K562 (cell line): Measurements from ENCODE around the gene LHX5. TPM values are rescaled to one million over a fixed set of nuclear protein-coding genes. Genes with fewer than 3 reads are reported as not detected.
A peak's percentile ranks its signal among the peaks of the same experiment; 100 is the strongest.

Experiments
- BRD4 ChIP-seq: fragments of 200-600 bp; sonication (generic); IDR thresholded peaks from 2 replicates; pipeline ENCODE4 v1.6.1; 2017; ENCODE audit warnings: inconsistent platforms
- CBX2 ChIP-seq: fragments of 200-600 bp; sonication (generic); IDR thresholded peaks from one replicate; pipeline ENCODE4 v1.6.1; 2012; ENCODE audit warnings: mild to moderate bottlenecking, low read length, inconsistent platforms; ENCODE audit not compliant: insufficient read depth, poor library complexity, severe bottlenecking
- DNMT1 ChIP-seq: fragments of 450-650 bp; IDR thresholded peaks from 2 replicates; pipeline ENCODE4 v1.6.1; 2016; ENCODE audit warnings: antibody characterized with exemption, mild to moderate bottlenecking
- DPF2 ChIP-seq: fragments of 450-650 bp; IDR thresholded peaks from 2 replicates; pipeline ENCODE4 v1.6.1; 2016
- GABPA ChIP-seq: fragments of 200-800 bp; sonication (Bioruptor generic); conservative IDR thresholded peaks from 2 replicates; pipeline ENCODE4 v1.6.1; 2016; ENCODE audit warnings: low read depth, missing genetic modification characterization, missing compliant biosample characterization
- HCFC1 ChIP-seq: IDR thresholded peaks from 2 replicates; pipeline ENCODE4 v1.6.1; 2012; ENCODE audit warnings: low read depth, low read length, improper control_type of control experiment
- HMBOX1 ChIP-seq: sonication (generic); IDR thresholded peaks from 2 replicates; pipeline ENCODE4 v1.6.1; 2016
- KDM5B ChIP-seq: fragments of 200-600 bp; sonication (generic); IDR thresholded peaks from 2 replicates; pipeline ENCODE4 v1.6.1; 2012; ENCODE audit warnings: low read depth, mild to moderate bottlenecking, moderate library complexity, low read length, control low read depth, inconsistent platforms; ENCODE audit not compliant: insufficient replicate concordance
- LCOR ChIP-seq: sonication (generic); formaldehyde crosslinking; IDR thresholded peaks from 2 replicates; pipeline ENCODE4 v1.8.0; 2022; ENCODE audit warnings: mild to moderate bottlenecking, missing genetic modification reagents
- PHF20 ChIP-seq: fragments of 450-650 bp; IDR thresholded peaks from 2 replicates; pipeline ENCODE4 v1.6.1; 2018; ENCODE audit not compliant: partially characterized antibody
- POLR2A ChIP-seq: fragments of 450-650 bp; conservative IDR thresholded peaks from 2 replicates; pipeline ENCODE4 v1.6.1; 2016
- POLR2H ChIP-seq: IDR thresholded peaks from 2 replicates; pipeline ENCODE4 v1.6.1; 2016; ENCODE audit warnings: missing genetic modification characterization, low read depth, mild to moderate bottlenecking, control low read depth, missing compliant biosample characterization, moderate library complexity
- PPARD ChIP-seq: fragments of 250-450 bp; sonication (Bioruptor Pico); IDR thresholded peaks from 2 replicates; pipeline ENCODE4 v1.8.0; 2022; ENCODE audit warnings: inconsistent platforms, mild to moderate bottlenecking, moderate library complexity
- SMARCE1 ChIP-seq: fragments of 450-650 bp; IDR thresholded peaks from 2 replicates; pipeline ENCODE4 v1.7.1; 2016; ENCODE audit warnings: mild to moderate bottlenecking
- SOX6 ChIP-seq: fragments of 450-650 bp; IDR thresholded peaks from 2 replicates; pipeline ENCODE4 v1.6.1; 2014; ENCODE audit warnings: mild to moderate bottlenecking
- SP1 ChIP-seq: sonication (generic); formaldehyde crosslinking; IDR thresholded peaks from 2 replicates; pipeline ENCODE4 v1.8.1; 2022; ENCODE audit warnings: mild to moderate bottlenecking, missing genetic modification reagents
- TAF7 ChIP-seq: fragments of 450-650 bp; IDR thresholded peaks from 2 replicates; pipeline ENCODE4 v1.6.1; 2016; ENCODE audit warnings: missing genetic modification characterization, missing compliant biosample characterization
- YBX1 ChIP-seq: fragments of 450-650 bp; IDR thresholded peaks from 2 replicates; pipeline ENCODE4 v1.7.1; 2016; ENCODE audit warnings: mild to moderate bottlenecking
- ZBTB17 ChIP-seq: fragments of 450-650 bp; formaldehyde crosslinking; IDR thresholded peaks from 2 replicates; pipeline ENCODE4 v1.4.0; 2020; ENCODE audit warnings: mild to moderate bottlenecking
- ZNF395 ChIP-seq: fragments of 200-800 bp; sonication (Bioruptor generic); IDR thresholded peaks from 2 replicates; pipeline ENCODE4 v1.6.1; 2017; ENCODE audit warnings: missing genetic modification characterization, missing compliant biosample characterization
- ZNF589 ChIP-seq: fragments of 200-800 bp; sonication (Bioruptor generic); IDR thresholded peaks from 2 replicates; pipeline ENCODE4 v1.6.1; 2016; ENCODE audit warnings: low read depth, missing genetic modification characterization, missing compliant biosample characterization
- ZNF592 ChIP-seq: fragments of 450-650 bp; IDR thresholded peaks from 2 replicates; pipeline ENCODE4 v1.6.1; 2017; ENCODE audit warnings: antibody characterized with exemption, mild to moderate bottlenecking
- polyA plus RNA-seq, 8 experiments: library from polyadenylated mRNA; depleted of rRNA in 4 of 8; stranded (reverse) in 5 of 8; unstranded in 3 of 8; fragments of >200 nt; fragmentation: Nextera tagmentation in 2 of 8; fragmentation: Illumina TruSeq in 1 of 8; extraction: Ambion mirVana in 2 of 8; extraction: Trizol in 1 of 8; gene quantifications; 2 replicates each; pipeline versions ENCODE4 v1.2.1 to v1.2.3, GENCODE V29; 2011 to 2014; ENCODE audit warnings: inconsistent platforms in 1 of 8, missing spikeins in 1 of 8
- total RNA-seq, 7 experiments: library from RNA; depleted of rRNA in 6 of 7; stranded (reverse); fragments of >200 nt in 6 of 7; fragmentation: Illumina TruSeq in 2 of 7; extraction: Trizol in 2 of 7; gene quantifications; 2 replicates each; pipeline versions ENCODE4 v1.2.1 to v1.2.3, GENCODE V29; 2011 to 2021; ENCODE audit warnings: low replicate concordance in 1 of 7

The LHX5 gene
- total and polyA plus RNA-seq, 9 of the 15 experiments (the other 6 are each of a cell fraction or from before 2014, with no cell fraction given) = 0.04 to 0.17 (median 0.05) TPM; not detected in 6

GRCh38 chr12:113422030-113422885 lies 49.4 kb downstream of the LHX5 start, which contains the start of gene SDSL (continued):
- TF ChIP-seq ZNF592 (peak; percentile 31), SP1 (CRISPR knock-in tag) (0 out of 2 replicates have a peak, but pooled peaks have one; percentile 58), GABPA (tag) (peak; percentile 77), DPF2 (peak; percentile 82), DNMT1 (no peak), YBX1 (no peak), ZNF395 (CRISPR knock-in tag) (peak; percentile 35), POLR2H (tag) (peak; percentile 83), PHF20 (peak; percentile 67), LCOR (CRISPR knock-in tag) (peak; percentile 72; the same call in 1 of the 2 replicates), HMBOX1 (0 out of 2 replicates have a peak, but pooled peaks have one; percentile 26), SMARCE1 (peak; percentile 83), BRD4 (peak; percentile 89; the same call in 1 of the 2 replicates), ZNF589 (CRISPR knock-in tag) (peak; percentile 78), ZBTB17 (0 out of 2 replicates have a peak, but pooled peaks have one; percentile 51), PPARD (CRISPR knock-in tag) (no peak), SOX6 (peak; percentile 50), POLR2A (peak; percentile 90), CBX2 (no peak), TAF7 (tag) (peak; percentile 89), HCFC1 (0 out of 2 replicates have a peak, but pooled peaks have one; percentile 29), KDM5B (peak; percentile 78)
